Activated CD4-positive, alpha-beta T cell treated with anti-CD3 and anti-CD28 coated beads, Interleukin-2, amount 50 U/mL, for 24 hours (primary cell): Measurements from ENCODE around the gene FAT2.
A peak's percentile ranks its signal among the peaks of the same experiment; 100 is the strongest.
"Not testable (repeated sequence)": the region's sequence is repeated elsewhere in the genome, so short reads cannot be mapped to it uniquely, and the experiment has no call there.

Experiments used
- DNase-seq, 2 donors: peaks; one replicate each; pipeline ENCODE4 v3.0.0-alpha.2; 2020; ENCODE audit warnings: low read depth in 1 of 2, low spot score in 1 of 2

Gene FAT2

GRCh38 chr5:151615431-151615830 is 24.3 kb upstream of the FAT2 start:
- DNase-seq = peak in 1 of 2 donors; percentile 12

- DNase-seq = no peak
These were observed 23.4 kb upstream of the FAT2 start for GRCh38 chr5:151614565-151614964.

- DNase-seq = peak; percentile 16 to 50
These were observed 21.7 kb upstream of the FAT2 start for GRCh38 chr5:151612689-151613427.

GRCh38 chr5:151611127-151611775 is 20.1 kb upstream of the FAT2 start:
- no peak for DNase-seq

- DNase-seq = no peak
These were observed 17.4 kb upstream of the FAT2 start for GRCh38 chr5:151608522-151608921.

- DNase-seq = no peak
These were observed 16.2 kb upstream of the FAT2 start for GRCh38 chr5:151607304-151607703.

- DNase-seq = no peak
These were observed 14.4 kb upstream of the FAT2 start for GRCh38 chr5:151605559-151605958.

GRCh38 chr5:151602806-151603205 is 11.7 kb upstream of the FAT2 start:
- DNase-seq = no peak

GRCh38 chr5:151601391-151601790 is 10.3 kb upstream of the FAT2 start:
- DNase-seq = no peak

GRCh38 chr5:151600069-151600665 is 9.0 kb upstream of the FAT2 start:
- DNase-seq = no peak

GRCh38 chr5:151598984-151599383 is 7.9 kb upstream of the FAT2 start:
- DNase-seq = no peak

- DNase-seq = no peak
These were observed 7.4 kb upstream of the FAT2 start for GRCh38 chr5:151598549-151598948.

- no peak for DNase-seq
These were observed 6.6 kb upstream of the FAT2 start for GRCh38 chr5:151597749-151598148.

- DNase-seq = no peak
These were observed 5.9 kb upstream of the FAT2 start for GRCh38 chr5:151596828-151597539.

GRCh38 chr5:151595411-151595826 is 4.3 kb upstream of the FAT2 start:
- DNase-seq = no peak

GRCh38 chr5:151592855-151593408 is 1.8 kb upstream of the FAT2 start:
- no peak for DNase-seq

GRCh38 chr5:151589878-151590570 is 1.1 kb downstream of the FAT2 start:
- DNase-seq = no peak

- DNase-seq = no peak
These were observed 3.2 kb downstream of the FAT2 start for GRCh38 chr5:151587796-151588555.

- DNase-seq = no peak
These were observed 5.2 kb downstream of the FAT2 start for GRCh38 chr5:151585970-151586369.

- DNase-seq = not testable (repeated sequence)
These were observed 5.8 kb downstream of the FAT2 start for GRCh38 chr5:151585344-151585743.
